Left ventricle myocardium inferior (tissue), 1 donor: ENCODE results near the gene ANXA7. TPM values are rescaled to one million over a fixed set of nuclear protein-coding genes. Genes with fewer than 3 reads are reported as not detected.

Source experiments
- DNase-seq: peaks from one replicate; pipeline ENCODE4 v3.0.0-alpha.2; 2020
- H3K27ac ChIP-seq: fragments of 200-600 bp; replicated peaks from 2 replicates; pipeline ENCODE4 v1.8.0; 2021
- H3K27me3 ChIP-seq: fragments of 200-600 bp; 2 replicates; pipeline ENCODE4 v1.8.0; 2021; ENCODE audit warnings: low read depth
- H3K36me3 ChIP-seq: fragments of 200-600 bp; 2 replicates; pipeline ENCODE4 v1.8.0; 2021
- H3K4me1 ChIP-seq: fragments of 200-600 bp; 2 replicates; pipeline ENCODE4 v1.8.0; 2021
- H3K4me3 ChIP-seq: fragments of 200-600 bp; 2 replicates; pipeline ENCODE4 v1.8.0; 2021; ENCODE audit warnings: mild to moderate bottlenecking, moderate library complexity
- H3K9me3 ChIP-seq: fragments of 200-600 bp; replicated peaks from 2 replicates; pipeline ENCODE4 v1.8.0; 2021
- CTCF ChIP-seq: fragments of 200-600 bp; IDR thresholded peaks from 2 replicates; pipeline ENCODE4 v1.8.0; 2021; ENCODE audit warnings: antibody characterized with exemption, mild to moderate bottlenecking, borderline replicate concordance
- intact Hi-C: fragments of 100-400 bp; cut with micrococcal nuclease; formaldehyde crosslinking; loops from one replicate; pipeline ENCODE4 v1.11.0; 2022
- total RNA-seq: library from RNA; stranded (reverse); fragmentation: NEBNext Ultra II Directional; extraction: Animal tissue kit (Norgen Biotek cat#: 25700); gene quantifications from one replicate; pipeline ENCODE4 v1.2.1, GENCODE V29; 2021
- donor health status: DM: no; HTN: yes; CAD: no; lungs with severe emphysema.

Gene ANXA7
- total RNA-seq, 1 donor from 2014 or later: 115 TPM

- Histone ChIP-seq H3K4me3 (no peak overlapping the region), H3K27ac (no peak overlapping the region), H3K4me1 (peaks cover 79% of the 10 kb centered on the region), H3K27me3 (no peaks in the 10 kb centered on the region), H3K9me3 (no peaks in the 10 kb centered on the region), H3K36me3 (peaks cover 3% of the 10 kb centered on the region)
- intact Hi-C loops: no loop called here
- no peak for TF ChIP-seq CTCF
- DNase-seq: no peak
Observed at GRCh38 chr10:73408061-73408460, 5.8 kb downstream of the ANXA7 start.

GRCh38 chr10:73407495-73407894 lies 6.4 kb downstream of the ANXA7 start:
- Histone ChIP-seq H3K4me3 (no peak overlapping the region), H3K27ac (no peak overlapping the region), H3K27me3 (no peaks in the 10 kb centered on the region), H3K4me1 (peaks cover 73% of the 10 kb centered on the region), H3K36me3 (peaks cover 3% of the 10 kb centered on the region), H3K9me3 (no peaks in the 10 kb centered on the region)
- intact Hi-C loops: no loop called here
- TF ChIP-seq CTCF: no peak
- DNase-seq: no peak

- intact Hi-C loops: no loop called here
Observed at GRCh38 chr10:73406846-73407245, 7.0 kb downstream of the ANXA7 start.

GRCh38 chr10:73405556-73405955 lies 8.3 kb downstream of the ANXA7 start:
- H3K4me3 ChIP-seq: no peak overlapping the region
- no peak for DNase-seq
- no peaks in the 10 kb centered on the region for H3K9me3 ChIP-seq
- H3K36me3 ChIP-seq: peaks cover 3% of the 10 kb centered on the region
- intact Hi-C loops: no loop called here
- no peak for TF ChIP-seq CTCF
- no peaks in the 10 kb centered on the region for H3K27me3 ChIP-seq
- H3K27ac ChIP-seq: no peak overlapping the region
- peaks cover 68% of the 10 kb centered on the region for H3K4me1 ChIP-seq

More at GRCh38 chr10:73406846-73407245, 7.0 kb downstream of the ANXA7 start:
- H3K36me3 ChIP-seq: peaks cover 3% of the 10 kb centered on the region
- H3K9me3 ChIP-seq: no peaks in the 10 kb centered on the region
- no peak for DNase-seq
- H3K4me1 ChIP-seq: peaks cover 67% of the 10 kb centered on the region
- H3K27me3 ChIP-seq: no peaks in the 10 kb centered on the region
- no peak overlapping the region for H3K4me3 ChIP-seq
- no peak for TF ChIP-seq CTCF
- H3K27ac ChIP-seq: no peak overlapping the region

- TF ChIP-seq CTCF: no peak
- Histone ChIP-seq H3K9me3 (no peaks in the 10 kb centered on the region), H3K36me3 (peaks cover 3% of the 10 kb centered on the region), H3K4me1 (peaks cover 68% of the 10 kb centered on the region), H3K27me3 (no peaks in the 10 kb centered on the region), H3K4me3 (no peak overlapping the region), H3K27ac (no peak overlapping the region)
- no peak for DNase-seq
- intact Hi-C loops: no loop called here
Observed at GRCh38 chr10:73404690-73405089, 9.2 kb downstream of the ANXA7 start.

- Histone ChIP-seq H3K36me3 (peaks cover 19% of the 10 kb centered on the region), H3K27ac (no peak overlapping the region), H3K4me3 (no peak overlapping the region), H3K9me3 (no peaks in the 10 kb centered on the region), H3K27me3 (no peaks in the 10 kb centered on the region), H3K4me1 (peaks cover 49% of the 10 kb centered on the region)
- TF ChIP-seq CTCF: no peak
- intact Hi-C loops: no loop called here
- no peak for DNase-seq
Observed at GRCh38 chr10:73401636-73402035, 12.2 kb downstream of the ANXA7 start.
